HT-29 (cell line): ENCODE data around the gene POLR2B. TPM values are rescaled to one million over a fixed set of nuclear protein-coding genes. Genes with fewer than 3 reads are reported as not detected.
"Not testable (repeated sequence)": the region's sequence is repeated elsewhere in the genome, so short reads cannot be mapped to it uniquely, and the experiment has no call there.

ENCODE experiments used
- DNase-seq: peaks from one replicate; pipeline ENCODE4 v3.0.0-alpha.2; 2015; ENCODE audit warnings: low spot score
- total RNA-seq: library from RNA; depleted of rRNA; stranded (reverse); fragments of >200 nt; shearing (Covaris generic); gene quantifications from 2 replicates; pipeline ENCODE4 v1.2.3, GENCODE V29; 2014; rRNA removed

Gene POLR2B
- total RNA-seq: 62.6 and 71.0 TPM in 2 replicates

DNA sequence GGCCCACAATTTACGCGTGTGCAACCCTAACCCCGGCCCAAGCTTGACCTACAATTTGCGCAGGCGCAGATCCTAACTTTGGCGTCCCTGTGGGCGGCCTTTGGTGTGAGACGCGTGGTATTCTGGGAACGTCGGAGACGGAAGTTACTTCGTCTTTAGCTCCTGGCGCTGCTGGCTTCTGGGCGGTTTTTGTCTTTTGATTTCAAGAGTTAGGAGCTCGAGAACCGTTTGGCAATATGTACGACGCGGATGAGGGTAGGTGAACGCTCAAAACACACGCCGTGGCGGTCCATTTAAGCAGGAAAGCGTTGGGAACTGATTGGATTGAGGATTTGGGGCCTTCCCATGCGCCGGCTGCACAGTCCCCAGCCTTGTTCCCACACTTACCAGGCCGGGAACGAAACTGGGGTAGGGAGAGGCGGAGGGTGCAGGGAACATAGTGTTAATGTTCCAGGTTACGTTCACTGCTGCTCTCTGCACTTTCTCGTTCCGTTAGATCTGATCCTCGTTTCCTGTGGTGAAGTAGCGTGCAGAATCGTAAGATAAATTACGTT, at the start of gene POLR2B:
Gene POLR2B (plus strand): TSS at position 147 of the 554 bp plus-strand sequence. CDS start 90 bp downstream, at position 237.
- peak; percentile 97 for DNase-seq

- DNase-seq: no peak
These were observed 48.1 kb upstream of the POLR2B start for GRCh38 chr4:56930638-56931037.

GRCh38 chr4:56931924-56932323, 46.8 kb upstream of the POLR2B start:
- DNase-seq: no peak

GRCh38 chr4:56937262-56937661, 41.4 kb upstream of the POLR2B start:
- no peak for DNase-seq

GRCh38 chr4:56939826-56940225, 38.9 kb upstream of the POLR2B start:
- not testable (repeated sequence) for DNase-seq

DNA sequence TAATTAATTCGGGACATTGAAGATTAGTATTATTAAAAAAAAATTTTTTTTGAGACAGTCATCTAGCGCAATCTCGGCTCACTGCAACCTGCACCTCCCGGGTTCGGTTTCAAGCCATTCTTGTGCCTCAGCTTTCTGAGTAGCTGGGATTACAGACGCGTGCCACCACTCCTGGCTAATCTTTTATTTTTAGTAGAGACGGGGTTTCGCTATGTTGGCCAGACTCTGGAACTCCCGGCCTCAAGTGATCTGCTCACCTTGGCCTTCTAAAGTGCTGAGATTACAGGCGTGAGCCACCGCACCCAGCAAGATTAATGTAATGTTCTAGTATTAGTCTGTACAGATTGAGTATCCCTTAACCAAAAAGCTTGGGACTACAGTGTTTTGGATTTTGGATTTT, 38.3 kb upstream of the POLR2B start:
- DNase-seq: no peak

DNA sequence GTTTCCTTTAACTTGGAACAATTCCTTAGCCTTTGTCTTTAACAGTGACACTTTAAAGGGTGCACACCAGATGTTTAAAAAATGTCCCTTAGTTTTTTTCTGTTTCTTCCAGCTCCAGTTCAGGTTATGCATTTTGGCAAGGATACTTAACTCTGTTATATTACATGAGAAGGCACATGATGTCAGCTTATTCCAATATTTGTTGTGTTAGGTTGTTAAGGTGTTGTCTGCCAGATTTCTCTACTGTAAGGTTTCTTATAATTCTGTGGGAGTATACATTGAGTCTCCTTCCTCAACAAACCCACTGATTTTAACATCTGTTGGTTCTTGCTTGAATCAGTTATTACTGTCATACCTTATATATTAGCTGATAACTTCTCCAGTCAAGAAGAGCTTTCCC, 37.7 kb upstream of the POLR2B start:
- no peak for DNase-seq

GRCh38 chr4:56941403-56941802, 37.3 kb upstream of the POLR2B start:
- no peak for DNase-seq

DNA sequence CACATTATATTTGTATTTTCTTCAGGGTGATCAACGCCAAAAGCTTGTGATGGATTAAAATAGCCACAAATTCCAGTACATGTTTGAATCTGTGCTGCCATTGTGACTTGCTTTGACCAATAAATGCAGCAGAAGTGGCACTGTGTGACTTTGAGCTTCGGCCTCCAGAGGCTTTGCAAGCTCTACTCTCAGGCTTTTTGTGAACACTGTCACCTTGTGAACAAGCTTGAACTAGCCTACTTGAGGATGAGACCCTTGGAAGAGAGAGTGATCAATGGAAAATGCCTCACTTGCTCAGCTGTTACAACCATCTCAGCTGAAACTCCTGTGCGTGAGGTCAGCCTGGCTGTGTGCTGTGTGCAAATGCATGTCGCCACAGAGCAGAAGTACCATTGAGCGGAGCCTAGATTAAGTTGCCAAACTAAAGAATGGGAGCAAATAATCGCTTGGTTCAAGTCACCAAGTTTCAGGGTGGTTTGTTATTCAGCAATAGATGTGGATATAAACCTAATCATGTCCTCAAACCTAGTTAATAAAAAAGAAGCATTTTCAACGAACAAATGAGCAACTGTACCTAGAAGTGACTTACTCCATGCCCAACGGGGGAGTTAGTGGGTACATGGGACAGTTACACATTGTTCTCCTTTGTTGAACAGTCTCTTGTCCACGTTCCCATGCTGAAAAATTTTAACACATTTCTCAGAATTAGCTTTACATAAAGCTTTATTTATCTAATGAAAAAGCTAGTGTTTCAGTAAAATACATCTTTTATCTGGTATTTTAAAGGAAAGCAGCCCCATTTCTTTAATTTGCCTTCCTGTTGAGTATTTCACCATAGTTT, 24.8 kb upstream of the POLR2B start:
- DNase-seq: no peak

- no peak for DNase-seq
These were observed 20.6 kb upstream of the POLR2B start for GRCh38 chr4:56958111-56958517.

GRCh38 chr4:56959100-56959499, 19.6 kb upstream of the POLR2B start:
- no peak for DNase-seq

DNA sequence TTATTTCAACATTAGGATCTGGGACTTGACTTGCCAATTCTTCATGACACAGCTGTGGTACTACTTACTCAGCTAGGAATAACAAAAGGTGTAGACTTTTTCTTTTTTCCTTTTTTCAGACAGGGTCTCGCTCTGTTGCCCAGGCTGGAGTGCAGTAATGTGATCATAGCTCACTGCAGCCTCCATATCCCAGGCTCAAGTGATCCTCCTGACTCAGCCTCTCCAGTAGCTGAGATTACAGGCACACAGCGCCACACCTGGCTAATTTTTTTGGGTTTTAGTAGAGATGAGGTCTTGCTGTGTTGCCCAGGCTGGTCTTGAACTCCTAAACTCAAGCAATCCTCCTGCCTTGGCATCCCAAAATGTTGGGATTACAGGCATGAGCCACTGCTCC, 17.6 kb upstream of the POLR2B start:
- DNase-seq: no peak

- no peak for DNase-seq
These were observed 7.3 kb upstream of the POLR2B start for GRCh38 chr4:56971383-56971782.

DNA sequence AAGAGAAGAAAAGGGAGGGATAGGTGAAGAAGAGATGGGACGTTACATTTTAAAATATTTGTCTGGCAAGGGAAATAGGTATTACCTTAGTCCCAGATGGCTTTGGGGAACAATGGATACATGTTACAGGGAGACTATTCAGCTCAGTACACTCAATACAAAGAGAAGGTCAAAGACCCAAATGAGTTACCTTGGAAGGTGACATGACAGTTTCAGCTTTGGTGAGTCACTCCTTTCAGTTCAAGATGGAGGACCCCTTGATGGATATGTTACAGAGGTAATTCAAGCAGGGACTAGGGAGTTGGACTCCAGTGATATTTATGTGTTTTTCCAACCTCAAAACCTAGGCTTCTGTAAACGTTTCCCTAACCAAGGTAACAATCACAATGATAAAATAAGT, 6.3 kb upstream of the POLR2B start:
- no peak for DNase-seq

GRCh38 chr4:56972809-56973208, 5.9 kb upstream of the POLR2B start:
- no peak for DNase-seq

- DNase-seq: no peak
These were observed 5.4 kb upstream of the POLR2B start for GRCh38 chr4:56973336-56973735.

DNA sequence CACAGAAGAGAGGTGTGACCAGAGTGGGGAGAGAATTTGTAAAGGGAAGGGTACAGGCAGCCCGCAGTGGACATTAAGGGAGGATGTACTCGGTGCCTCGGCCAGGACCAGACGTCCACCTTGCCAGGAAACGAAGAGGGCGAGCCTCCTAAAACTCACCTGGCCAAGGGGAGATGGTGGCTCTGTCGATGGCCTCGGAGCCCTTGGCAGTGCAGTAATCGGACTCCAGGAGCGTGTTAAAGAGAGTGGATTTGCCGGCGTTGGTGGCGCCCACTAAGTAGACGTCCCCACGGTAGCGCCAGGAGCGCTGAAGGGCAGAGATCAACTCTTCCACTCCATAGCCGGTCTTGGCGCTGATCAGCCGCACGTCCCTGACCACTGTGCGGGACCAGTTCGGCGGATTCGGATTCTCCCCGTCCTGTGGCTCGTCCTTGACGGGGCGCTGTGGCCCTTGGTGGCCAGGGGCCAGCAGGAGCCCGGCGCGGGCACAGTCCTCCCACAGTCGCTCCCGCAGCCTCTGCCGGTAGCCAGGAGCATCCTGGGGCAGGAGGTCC, 2.3 kb upstream of the POLR2B start:
- peak; percentile 46 for DNase-seq

DNA sequence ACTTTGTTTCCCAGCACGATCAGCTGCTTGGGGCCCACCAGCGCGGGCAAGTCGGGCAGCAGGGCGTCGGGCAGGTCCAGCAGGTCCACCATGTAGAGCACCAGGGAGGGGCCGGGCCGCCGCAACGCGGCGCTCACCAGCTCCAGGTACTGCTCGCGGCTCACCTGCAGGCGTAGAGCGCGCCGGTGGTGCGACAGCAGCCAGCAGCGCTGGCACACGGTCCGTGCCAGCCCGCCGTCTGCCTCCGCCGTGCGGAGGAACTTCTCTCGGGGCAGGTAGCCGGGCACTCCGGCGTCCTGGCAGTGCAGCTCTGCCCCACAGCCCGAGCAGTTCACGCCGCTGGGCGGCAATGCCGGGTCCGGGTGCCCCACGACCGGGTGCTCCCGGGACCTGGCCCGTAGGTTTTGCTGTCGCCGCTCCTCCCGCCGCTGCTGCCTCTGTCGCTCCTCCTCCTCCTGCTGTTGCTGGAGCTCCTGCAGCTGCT, 1.8 kb upstream of the POLR2B start:
- peak; percentile 73 for DNase-seq

- DNase-seq: peak; percentile 99
These were observed 1.2 kb upstream of the POLR2B start, which contains the start of gene NOA1 for GRCh38 chr4:56977321-56978012. Gene NOA1, minus strand, starts transcription at chr4:56977606. Its CDS starts 21 bp downstream, at chr4:56977585.

GRCh38 chr4:56979421-56980072, 851 bp downstream of the POLR2B start:
- peak; percentile 22 for DNase-seq

- DNase-seq: no peak
These were observed 3.1 kb downstream of the POLR2B start for GRCh38 chr4:56981795-56982201.
